ENCODE results near the gene ASXL1. TPM values are rescaled to one million over a fixed set of nuclear protein-coding genes. Genes with fewer than 3 reads are reported as not detected.

The ASXL1 gene
- total and polyA plus RNA-seq, 10 of the 15 experiments (the other 5 are each of a cell fraction or from before 2014, with no cell fraction given): 11.0 to 87.6 (median 56.8) TPM

GRCh38 chr20:32447136-32448027 is 89.3 kb downstream of the ASXL1 start:
- Histone ChIP-seq H3K27me3 (replicated peaks in 1 of 2; ENCODE audit: control insufficient read depth in 2 of 2, insufficient read depth in 2 of 2, low read length in 1 of 2) (no peaks in the 10 kb centered on the region), H3K9me3 (replicated peaks; ENCODE audit: control insufficient read depth, insufficient read depth, low read length) (no peaks in the 10 kb centered on the region), H3K36me3 (ENCODE audit: control insufficient read depth in 2 of 2, insufficient read depth in 2 of 2, low read length in 1 of 2) (peaks cover 0 to 1% of the 10 kb centered on the region in 2 experiments; a peak in 2 of 4 replicates), H3K9ac (ENCODE audit: control insufficient read depth, insufficient read depth, low read length) (no peak overlapping the region), H4K20me1 (ENCODE audit: control insufficient read depth, insufficient read depth) (no peaks in the 10 kb centered on the region), H3K4me1 (ENCODE audit: control insufficient read depth, insufficient read depth, low read length) (no peaks in the 10 kb centered on the region), H3K4me2 (ENCODE audit: control insufficient read depth, insufficient read depth) (no peak overlapping the region), H3K27ac (ENCODE audit: control insufficient read depth, insufficient read depth) (no peak overlapping the region), H3K4me3 (no peak overlapping the region), H3K79me2 (ENCODE audit: control insufficient read depth, insufficient read depth, low read length) (no peaks in the 10 kb centered on the region), H2AFZ (ENCODE audit: control insufficient read depth, low read depth, low read length) (no peak overlapping the region)
- TF ChIP-seq MLLT1 (IDR thresholded peaks at IDR 0.05) (no peak), SRF (IDR thresholded peaks at IDR 0.05; ENCODE audit: low read depth in 2 of 2, low read length in 2 of 2) (0 out of 4 replicates have a peak, but pooled peaks of 1 of the 2 experiments have one; percentile 8), POLR2A (IDR thresholded peaks at IDR 0.05; ENCODE audit: low read depth, low read length) (peak; percentile 31; the same call in 1 of the 2 replicates)
- no peak for DNase-seq (ENCODE audit: low read depth, low spot score)
- POLR2A ChIA-PET: interaction anchor here (0.7 kb wide), 1 partner anchor 42 kb away, joined by 8 read pairs; no protein-coding TSS in a partner anchor
- WGBS (ENCODE audit: insufficient coverage, insufficient replicate concordance, low lambda C conversion rate, missing lambda C conversion rate): 91% methylated on average over 21 of the region's 22 CpGs
- RAD21 ChIA-PET (ENCODE audit: unreplicated experiment): no interaction called here
- SMC1A ChIA-PET (ENCODE audit: uncharacterized antibody, unreplicated experiment): no interaction called here
- in situ Hi-C loops (cut with MboI): no loop called here
- ATAC-seq: no peak
- no peak for FAIRE-seq
- intact Hi-C loops (cut with micrococcal nuclease; ENCODE audit: unreplicated experiment): no loop called here
- no TSS peak for BruUV-seq (replicated peaks)
- CTCF ChIA-PET: interaction anchor here (0.6 kb wide), 2 partner anchors 34 to 45 kb away, joined by 3 read pairs; no protein-coding TSS in a partner anchor
